ENCODE results near the gene RAB39A.
"Not testable (repeated sequence)": the region's sequence is repeated elsewhere in the genome, so short reads cannot be mapped to it uniquely, and the experiment has no call there.

The RAB39A gene, protein sequence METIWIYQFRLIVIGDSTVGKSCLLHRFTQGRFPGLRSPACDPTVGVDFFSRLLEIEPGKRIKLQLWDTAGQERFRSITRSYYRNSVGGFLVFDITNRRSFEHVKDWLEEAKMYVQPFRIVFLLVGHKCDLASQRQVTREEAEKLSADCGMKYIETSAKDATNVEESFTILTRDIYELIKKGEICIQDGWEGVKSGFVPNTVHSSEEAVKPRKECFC

DNA sequence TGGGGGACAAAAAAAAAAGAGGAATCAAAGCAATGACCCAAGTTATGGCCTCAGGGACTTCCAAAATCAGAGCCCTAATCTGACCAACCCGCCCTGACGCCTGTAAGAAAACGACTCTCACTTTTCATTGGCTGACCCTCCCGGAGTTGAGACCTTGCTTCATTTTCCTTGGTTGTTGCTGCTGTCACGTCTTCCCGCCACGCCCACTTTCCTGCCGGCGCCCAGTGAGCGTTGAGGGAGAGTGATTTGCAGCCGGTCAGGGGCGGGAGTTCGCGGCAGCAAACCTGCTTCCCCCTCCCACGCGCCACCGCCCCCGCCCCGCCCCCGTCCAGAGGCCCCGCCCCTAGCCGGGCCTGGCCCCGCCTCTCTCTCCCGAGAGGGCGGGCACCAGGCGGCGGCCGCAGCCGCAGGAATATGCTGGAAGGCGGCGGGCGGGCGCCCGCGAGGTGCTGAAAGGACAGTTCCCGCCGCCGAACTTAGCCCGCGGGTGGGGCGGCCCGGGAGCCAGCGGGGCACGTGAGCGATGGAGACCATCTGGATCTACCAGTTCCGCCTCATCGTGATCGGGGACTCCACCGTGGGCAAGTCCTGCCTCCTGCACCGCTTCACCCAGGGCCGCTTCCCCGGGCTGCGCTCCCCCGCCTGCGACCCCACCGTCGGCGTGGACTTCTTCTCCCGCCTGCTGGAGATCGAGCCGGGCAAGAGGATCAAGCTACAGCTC lies at the start of gene RAB39A:
RAB39A (plus strand) TSS at position 403 of the 721 bp plus-strand sequence; CDS start at position 524, 121 bp downstream.
- peak; percentile 99 for DNase-seq

DNA sequence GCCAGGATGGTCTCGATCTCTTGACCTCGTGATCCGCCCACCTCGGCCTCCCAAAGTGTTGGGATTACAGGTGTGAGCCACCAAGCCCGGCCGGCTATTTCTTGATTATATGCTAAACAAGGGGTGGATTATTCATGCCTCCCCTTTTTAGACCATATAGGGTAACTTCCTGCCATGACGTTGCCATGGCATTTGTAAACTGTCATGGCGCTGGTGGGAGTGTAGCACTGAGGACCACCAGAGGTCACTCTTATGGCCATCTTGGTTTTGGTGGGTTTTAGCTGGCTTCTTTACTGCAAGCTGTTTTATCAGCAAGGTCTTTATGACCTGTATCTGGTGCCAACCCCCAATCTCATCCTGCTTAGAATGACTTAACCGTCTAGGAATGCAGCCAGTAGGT lies 46.8 kb upstream of the RAB39A start:
- not testable (repeated sequence) for DNase-seq

DNA sequence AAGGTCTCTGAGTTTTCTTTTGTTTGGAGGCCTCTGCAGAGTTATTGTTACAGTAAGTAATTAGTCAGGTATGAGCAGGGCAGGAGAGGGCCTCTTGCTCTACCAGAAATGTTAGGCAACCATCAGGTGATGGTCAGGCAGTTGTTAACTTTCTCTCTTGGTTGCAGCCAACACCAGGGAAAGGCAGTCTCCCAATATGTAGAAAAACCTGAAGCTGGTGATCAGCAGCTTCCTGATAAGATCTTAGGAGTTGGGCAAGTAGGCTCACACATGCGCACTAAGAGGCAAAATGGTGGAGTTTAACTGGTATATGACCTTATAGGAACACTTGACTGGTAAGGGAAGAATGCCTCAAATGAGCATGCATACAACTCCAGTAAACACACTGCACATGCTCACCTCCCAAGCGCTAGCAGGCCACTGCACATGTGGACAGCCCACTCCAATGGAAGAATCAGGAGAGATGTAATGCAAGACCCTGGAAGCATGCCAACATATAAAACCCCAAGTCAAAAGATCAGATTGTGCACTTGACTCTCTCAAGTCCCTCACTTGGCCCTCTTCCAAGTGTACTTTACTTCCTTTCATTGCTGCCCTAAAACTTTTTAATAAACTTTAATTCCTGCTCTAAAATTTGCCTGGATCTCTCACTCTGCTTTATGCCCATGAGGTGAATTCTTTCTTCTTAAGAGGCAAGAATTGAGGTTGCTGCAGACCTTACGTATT lies 46.0 kb upstream of the RAB39A start:
- no peak for DNase-seq

DNA sequence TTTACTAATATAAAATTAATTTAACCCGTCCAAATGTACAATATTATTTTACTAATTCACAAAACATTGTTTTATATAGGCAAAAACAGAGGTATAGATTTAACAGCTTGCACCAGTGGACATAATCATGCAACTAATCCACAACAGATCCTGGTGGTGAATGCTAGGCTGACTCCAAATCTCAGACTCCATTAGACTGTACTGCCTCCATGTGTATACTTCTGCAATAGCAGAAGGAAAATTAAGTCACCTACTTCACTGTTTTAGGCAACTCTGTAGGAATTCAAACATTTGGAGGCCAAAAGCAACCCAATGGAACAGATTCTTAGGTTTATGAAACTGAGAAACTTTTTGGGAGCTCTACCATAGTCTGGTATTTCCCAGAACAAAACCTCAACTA lies 30.0 kb upstream of the RAB39A start:
- no peak for DNase-seq

DNA sequence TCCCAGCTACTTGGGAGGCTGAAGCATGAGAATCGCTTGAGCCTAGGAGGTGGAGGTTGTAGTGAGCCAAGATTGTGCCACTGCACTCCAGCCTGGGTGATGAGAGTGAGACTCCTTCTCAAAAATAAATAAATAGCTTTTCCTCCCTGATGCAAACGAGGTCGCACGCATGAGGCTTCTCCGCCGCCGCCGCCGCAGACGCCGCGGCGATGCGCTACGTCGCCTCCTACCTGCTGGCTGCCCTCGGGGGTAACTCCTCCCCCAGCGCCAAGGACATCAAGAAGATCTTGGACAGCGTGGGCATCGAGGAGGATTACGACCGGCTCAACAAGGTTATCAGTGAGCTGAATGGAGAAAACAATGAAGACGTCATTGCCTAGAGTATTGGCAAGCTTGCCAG lies 20.0 kb upstream of the RAB39A start:
- no peak for DNase-seq

DNA sequence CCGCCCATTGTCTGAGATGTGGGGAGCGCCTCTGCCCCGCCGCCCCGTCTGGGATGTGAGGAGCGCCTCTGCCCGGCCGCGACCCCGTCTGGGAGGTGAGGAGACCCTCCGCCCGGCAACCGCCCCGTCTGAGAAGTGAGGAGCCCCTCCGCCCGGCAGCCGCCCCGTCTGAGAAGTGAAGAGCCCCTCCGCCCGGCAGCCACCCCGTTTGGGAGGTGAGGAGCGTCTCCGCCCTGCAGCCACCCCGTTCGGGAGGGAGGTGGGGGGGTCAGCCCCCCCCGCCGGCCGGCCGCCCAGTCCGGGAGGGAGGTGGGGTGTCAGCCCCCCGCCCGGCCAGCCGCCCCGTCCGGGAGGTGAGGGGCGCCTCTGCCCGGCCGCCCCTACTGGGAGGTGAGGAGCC lies 15.8 kb upstream of the RAB39A start:
- not testable (repeated sequence) for DNase-seq

DNA sequence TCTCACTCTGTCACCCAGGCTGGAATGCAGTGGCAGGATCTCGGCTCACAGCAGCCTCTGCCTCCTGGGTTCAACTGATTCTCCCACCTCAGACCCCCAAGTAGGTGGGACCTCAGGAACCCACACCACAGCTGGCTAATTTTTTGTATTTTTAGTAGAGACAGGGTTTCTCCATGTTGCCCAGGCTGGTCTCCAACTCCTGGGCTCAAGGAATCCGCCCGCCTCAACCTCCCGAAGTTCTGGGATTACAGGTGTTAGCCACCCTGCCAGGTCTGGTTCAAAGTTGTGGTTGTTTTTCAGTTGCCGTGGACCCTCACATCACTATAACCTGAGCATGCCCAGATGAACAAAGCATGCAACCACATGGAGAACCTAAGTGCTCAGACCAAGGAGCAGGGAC lies 13.0 kb upstream of the RAB39A start:
- no peak for DNase-seq

DNA sequence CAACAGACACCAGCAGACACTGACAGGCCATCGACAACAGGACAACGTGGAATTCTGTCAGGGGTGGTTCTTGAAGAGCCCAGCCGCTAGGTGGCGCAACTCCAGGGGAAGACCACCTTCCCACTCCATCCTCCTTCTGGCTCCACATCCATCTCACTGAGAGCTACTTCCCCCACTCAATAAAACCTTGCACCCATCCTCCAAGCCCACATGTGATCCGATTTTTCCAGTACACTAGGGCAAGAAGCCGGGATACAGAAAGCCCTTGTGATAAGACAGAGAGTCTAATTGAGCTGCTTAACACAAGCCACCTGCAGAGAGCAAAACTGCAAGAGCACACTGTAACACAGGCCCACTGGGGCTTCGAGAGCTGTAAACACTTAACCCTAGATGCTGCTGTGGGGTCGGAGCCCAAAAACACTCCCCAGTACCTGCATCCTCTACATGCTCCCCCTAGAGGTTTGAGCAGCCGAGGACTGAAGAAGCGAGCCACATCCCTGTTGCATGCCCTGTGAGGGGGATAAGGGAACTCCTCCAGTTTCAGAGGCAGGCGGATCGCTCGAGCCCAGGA lies 11.5 kb upstream of the RAB39A start:
- no peak for DNase-seq

DNA sequence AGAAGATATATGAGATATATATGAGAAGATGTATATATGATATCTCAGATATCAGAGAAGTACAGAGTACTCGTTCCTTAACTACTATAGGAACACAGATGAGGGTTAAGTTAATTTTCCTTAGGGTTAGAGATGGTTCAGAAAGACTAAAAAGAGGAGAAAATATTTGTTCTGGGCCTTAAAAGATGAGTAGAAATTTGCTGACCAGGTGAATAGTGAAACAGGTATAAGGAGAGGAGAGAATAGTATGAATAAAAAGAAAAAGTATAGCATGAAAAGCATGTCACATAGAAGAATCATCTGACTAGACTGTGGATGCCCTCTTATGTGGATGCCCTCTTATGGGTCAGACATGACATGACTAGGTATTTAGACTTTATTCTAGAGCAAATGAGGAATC lies 6.3 kb upstream of the RAB39A start:
- DNase-seq = no peak

DNA sequence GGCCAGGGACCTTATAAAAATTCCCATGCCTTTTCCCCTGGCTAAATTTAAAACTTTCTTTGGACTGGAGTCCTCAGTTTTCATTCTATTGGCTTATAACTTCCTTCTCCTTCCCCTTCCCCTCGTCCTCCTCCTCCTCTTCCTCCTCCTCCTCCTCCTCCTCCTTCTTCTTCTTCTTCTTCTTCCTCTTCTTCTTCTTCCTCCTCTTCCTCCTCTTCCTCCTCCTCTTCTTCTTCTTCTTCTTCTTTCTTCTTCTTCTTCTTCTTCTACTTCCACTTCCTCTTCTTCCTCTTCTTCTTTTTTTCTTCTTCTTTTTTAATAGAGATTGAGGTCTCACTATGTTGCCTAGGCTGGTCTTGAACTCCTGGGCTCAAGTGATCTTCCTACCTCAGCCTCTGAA lies 4.7 kb upstream of the RAB39A start:
- not testable (repeated sequence) for DNase-seq

DNA sequence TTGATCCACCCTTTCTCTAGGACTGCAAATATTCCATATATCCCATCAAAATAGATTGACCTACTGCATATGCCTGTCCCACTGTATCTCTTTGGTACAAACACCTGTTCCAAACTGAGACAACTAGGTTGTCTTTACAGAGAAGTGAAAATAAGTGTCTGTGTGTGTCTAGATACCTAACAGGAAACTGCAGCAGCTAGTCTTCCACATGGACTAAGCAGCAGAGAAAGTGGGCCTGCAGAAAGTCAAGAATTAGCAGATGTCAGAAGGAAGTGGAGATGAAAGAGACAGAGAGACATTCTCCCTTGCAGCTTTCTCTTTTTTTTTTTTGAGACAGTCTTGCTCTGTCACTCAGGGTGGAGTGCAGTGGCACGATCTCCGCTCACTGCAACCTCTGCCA lies 3.9 kb upstream of the RAB39A start:
- no peak for DNase-seq

DNA sequence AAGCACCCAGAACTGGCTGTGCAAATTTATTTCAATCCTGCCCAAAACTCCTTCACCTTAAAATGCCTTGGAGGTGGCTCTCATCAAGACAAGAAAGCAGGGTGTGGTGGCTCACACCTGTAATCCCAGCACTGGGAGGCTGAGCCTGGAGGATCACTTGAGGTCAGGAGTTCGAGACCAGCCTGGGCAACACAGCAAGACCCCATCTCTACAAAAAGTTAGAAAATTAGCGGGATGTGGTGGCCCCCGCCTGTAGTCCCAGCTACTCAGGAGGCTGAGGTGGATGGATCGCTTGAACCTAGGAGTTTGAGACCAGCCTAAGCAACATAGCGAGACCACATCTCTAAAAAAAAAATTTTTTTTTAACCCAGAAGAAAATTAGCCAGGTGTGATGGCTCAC lies 689 bp upstream of the RAB39A start:
- no peak for DNase-seq

DNA sequence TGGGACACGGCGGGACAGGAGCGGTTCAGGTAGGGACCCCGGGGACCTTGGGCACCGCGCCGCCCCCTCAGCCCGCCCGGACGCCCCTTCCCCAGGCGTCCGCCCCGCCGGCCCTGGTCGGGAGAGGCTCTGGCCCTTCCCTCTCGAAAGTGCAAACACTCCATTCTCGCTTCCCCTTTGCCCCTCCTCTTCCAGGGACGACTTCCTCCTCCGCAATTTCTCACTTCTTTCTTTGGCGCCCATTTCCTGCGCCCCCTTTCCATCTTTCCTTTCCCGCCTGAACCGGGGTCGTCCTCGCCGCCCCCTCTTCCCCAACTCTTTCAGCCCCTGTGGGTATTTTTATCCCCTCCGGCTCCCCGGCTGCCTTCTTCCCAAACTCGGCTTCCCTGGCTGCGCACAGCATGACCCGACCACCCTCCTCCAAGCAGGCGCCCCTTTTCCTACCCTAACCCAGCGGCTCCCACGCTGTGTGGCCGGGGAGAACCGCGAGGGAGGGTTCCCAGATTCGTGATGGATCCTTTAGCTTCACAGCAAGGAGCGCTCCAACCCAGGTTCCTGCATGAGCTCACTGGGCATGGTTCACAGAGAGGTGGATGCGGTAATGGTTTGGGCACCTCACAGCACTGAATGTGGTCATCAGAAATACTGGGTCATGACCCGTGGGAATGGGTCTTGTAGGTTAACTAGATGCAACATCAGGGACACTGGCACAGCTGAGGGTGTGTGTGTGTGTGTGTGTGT lies 689 bp downstream of the RAB39A start:
- peak; percentile 76 for DNase-seq

DNA sequence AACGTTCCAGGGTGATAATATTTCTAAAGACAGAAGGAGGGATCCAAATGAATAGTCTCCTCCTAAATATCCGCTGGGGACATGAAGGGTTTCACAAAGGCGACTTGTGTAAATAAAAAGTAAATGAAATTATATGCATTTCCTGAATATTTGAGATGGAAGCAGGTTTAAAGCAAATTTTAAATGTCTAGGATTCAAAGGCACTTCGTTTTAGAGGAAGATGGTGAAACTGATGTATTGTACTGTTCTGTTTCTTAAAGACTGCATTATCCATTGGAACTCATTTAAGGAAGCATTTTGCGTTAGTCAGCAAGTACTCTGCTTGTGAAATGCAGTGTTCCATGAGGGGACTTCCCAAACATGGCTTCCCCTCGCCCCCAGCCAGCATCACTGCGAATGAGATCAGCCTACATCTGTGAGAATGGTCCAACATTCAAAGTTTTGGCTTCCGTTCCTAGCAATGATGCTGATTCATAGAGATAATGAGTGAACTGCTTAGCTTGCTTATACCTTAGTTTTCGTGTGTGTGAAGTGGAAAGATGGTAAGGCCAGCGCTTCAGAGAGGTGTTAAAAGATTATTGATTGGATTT lies 1.5 kb downstream of the RAB39A start:
- no peak for DNase-seq

DNA sequence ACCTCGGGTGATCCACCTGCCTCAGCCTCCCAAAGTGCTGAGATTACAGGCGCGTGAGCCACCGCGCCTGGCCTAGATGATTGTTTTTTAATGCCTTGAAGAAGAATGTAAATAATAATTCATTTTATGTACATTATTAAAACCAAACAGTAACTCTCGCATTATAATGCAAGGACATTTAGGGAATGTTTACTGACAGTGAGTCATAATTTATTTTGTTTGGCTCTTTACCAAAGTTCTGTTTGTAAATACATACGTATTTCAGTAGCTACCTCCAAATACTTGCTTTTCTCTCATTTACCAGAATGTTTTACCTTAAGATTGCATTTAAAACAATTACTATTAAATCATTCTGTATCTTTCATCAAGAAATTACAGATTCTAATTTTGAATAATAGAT lies 3.0 kb downstream of the RAB39A start:
- DNase-seq = no peak

DNA sequence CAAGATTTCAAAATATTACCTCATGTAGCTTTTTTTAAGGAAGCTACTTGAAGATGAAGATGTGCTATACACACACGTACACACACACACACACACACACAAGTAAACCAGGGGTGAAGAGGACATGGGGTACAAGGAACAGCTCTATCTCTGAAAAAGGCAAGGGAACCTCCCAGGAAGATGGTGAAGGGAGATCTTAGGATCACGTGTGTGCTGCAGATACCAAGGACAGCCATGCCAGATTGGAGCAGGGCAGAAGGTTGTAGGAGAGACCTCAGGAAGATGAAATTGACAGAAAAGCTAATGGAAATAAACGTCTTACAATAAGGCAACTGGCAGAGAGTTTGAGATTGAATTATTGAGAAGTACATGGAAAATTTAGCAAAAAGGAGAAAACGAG lies 19.7 kb downstream of the RAB39A start:
- no peak for DNase-seq

DNA sequence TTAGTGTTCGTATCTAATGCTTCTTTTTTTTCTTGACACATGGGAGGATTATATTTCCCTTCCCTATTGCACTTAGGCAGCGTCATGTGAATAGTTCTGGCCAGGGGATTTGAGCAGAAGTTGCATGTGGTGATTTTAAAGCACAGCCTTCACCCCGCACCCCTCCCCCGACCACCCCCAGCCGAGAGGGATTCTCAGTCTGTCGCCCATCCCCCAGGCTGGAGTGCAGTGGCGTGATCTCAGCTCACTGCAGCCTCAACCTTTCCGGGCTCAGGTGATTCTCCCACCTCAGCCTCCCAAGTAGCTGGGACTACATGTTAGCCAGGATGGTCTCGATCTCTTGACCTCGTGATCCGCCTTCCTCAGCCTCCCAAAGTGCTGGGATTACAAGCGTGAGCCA lies 20.1 kb downstream of the RAB39A start:
- not testable (repeated sequence) for DNase-seq

DNA sequence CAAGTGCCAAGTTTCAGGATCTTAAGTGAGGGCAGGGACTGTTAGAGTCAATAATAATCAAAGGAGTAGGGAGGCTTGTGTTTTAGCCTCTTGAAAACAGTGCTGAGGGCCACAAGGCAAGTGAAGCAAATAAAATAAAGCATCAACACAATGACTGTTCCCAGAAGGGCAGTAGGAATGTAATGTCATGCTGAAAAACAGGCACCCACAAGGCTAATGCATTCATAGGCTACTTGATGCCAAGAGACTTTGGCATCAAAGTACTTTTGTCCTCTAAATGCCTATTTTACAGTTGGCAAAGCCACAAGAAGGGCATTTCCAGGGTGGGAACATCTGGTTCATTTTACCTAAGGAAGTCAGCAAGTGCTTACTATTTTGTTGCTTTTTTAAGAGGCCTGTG lies 22.9 kb downstream of the RAB39A start:
- DNase-seq = no peak

DNA sequence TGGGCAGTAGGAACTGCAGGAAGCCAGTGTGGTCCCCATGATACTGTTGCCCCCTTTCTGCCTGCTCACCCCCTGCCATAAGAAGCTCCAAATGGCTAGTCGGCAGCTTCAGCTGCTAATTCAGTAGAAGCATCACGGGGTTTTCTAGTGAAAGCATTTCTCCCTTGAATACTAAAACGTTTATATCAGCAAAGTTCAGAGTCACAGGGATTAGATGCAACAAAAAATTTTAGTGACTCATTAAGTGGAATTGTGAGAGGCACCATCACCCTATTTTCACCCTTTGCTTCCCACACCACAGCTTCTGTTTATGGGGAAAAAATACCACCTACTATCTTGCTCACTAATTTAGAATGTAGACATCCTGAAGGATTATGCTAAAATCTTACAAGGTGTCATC lies 25.2 kb downstream of the RAB39A start:
- no peak for DNase-seq

DNA sequence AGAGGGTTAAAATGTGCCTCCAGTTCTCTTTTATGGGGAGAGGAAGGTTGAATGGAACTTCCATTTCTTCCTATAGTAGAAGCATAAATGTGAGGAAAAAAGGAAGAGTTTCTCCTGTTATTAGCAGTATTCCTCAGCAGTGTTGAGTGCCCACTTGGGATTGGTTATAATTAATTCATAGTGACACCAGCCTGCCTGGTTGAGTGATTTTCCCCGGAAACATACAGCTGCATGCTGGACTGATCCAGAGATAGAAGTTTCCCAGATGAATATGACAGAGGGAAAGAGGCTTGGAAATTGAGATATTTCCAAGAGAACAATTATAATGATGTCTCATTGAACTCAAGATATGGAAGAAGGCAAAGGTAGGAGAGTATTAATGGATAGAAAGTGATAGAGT lies 28.3 kb downstream of the RAB39A start:
- no peak for DNase-seq

DNA sequence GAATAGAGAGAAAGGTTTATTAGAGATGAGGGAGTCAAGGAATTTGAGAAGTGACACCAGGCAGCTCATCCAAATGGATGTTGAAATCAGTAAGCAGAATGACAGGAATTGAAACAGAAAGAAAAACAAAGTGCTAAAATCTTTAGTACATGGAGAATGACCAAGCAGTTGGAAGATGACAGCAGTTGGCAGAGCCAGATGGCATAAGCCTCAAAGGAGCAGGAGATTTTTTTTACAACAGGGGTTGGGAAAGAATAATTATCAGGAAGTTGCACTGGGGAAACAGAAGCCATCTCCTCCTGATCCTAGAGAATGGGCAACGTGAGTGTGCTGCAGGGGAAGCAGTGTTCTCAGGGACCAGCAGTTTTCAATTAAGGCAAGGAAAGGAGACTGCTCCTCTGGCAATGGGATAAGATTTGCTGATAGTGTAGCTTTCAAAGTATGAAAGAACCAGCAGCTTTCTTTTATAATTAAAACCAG lies 28.9 kb downstream of the RAB39A start:
- no peak for DNase-seq

DNA sequence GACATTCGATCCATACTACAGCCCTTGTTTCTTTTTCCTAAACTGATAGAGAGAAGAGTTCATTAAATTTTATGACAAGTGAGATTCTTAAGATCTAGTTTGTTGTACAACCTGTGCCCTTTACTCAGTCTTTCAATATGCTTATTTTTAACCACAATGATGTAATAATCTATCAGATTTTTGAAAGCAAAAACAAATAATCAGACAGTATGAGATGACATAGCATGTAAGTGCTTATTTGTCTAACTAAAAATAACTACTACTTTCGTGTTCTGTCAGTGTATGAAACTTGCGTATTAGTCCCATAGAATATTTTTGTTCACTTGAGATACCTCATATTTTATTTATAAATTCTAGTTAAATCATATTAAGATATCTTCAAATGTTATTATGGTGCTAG lies 33.2 kb downstream of the RAB39A start:
- DNase-seq = no peak

DNA sequence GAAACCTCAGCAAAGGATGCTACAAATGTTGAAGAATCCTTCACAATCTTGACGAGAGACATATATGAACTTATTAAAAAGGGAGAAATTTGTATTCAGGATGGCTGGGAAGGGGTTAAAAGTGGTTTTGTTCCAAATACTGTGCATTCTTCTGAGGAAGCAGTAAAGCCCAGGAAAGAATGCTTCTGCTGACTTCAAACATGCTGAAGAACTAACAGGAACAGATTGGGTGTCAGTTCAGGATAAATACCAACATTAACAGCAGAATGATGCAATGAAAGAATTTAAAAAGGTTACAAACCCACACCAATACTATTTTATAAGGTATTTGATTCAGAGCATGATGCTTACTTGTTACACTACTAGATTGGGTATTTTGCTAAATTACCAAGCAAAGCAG lies 33.9 kb downstream of the RAB39A start:
- DNase-seq = no peak
